ENCODE measurements around the gene LIME1. TPM values are rescaled to one million over a fixed set of nuclear protein-coding genes. Genes with fewer than 3 reads are reported as not detected.

Gene LIME1
- total and polyA plus RNA-seq, 9 of the 15 experiments (the other 6 are each of a cell fraction or from before 2014, with no cell fraction given) = 0.11 to 17.1 (median 2.8) TPM; not detected in 2

GRCh38 chr20:63707558-63708300 is 28.7 kb upstream of the LIME1 start, which contains the start of the genes ARFRP1 and ZGPAT (continued):
- TF ChIP-seq RBM15 (IDR thresholded peaks at IDR 0.05; ENCODE audit: insufficient read depth, low read length) (no peak), GABPB1 (CRISPR knock-in tag; IDR thresholded peaks at IDR 0.05) (peak; percentile 91), CREB1 (IDR thresholded peaks at IDR 0.05) (peak; percentile 74), CREB1 (CRISPR knock-in tag; IDR thresholded peaks at IDR 0.05) (peak; percentile 65), SIRT6 (IDR thresholded peaks at IDR 0.05; ENCODE audit: low read depth, low read length) (no peak), ETS2 (tag; IDR thresholded peaks at IDR 0.05; ENCODE audit: borderline replicate concordance, poor library complexity, severe bottlenecking) (no peak), HNRNPH1 (optimal IDR thresholded peaks at IDR 0.05; ENCODE audit: low read depth, low read length) (no peak), MAFG (tag; conservative IDR thresholded peaks at IDR 0.05) (no peak), LARP7 (IDR thresholded peaks at IDR 0.05) (no peak), TSC22D4 (tag; IDR thresholded peaks at IDR 0.05) (no peak), HNRNPL (IDR thresholded peaks at IDR 0.05; ENCODE audit: low read depth, low read length) (0 out of 2 replicates have a peak, but pooled peaks have one; percentile 28), ZBTB1 (CRISPR knock-in tag; IDR thresholded peaks at IDR 0.05; ENCODE audit: borderline replicate concordance, low read depth) (peak; percentile 97), GATAD2B (IDR thresholded peaks at IDR 0.05; ENCODE audit: borderline replicate concordance) (peak; percentile 87), HMGXB4 (CRISPR knock-in tag; IDR thresholded peaks at IDR 0.05) (no peak), HEY1 (CRISPR knock-in tag; IDR thresholded peaks at IDR 0.05; ENCODE audit: borderline replicate concordance) (no peak), POLR3G (IDR thresholded peaks at IDR 0.05; ENCODE audit: extremely low read depth, insufficient read length, insufficient replicate concordance) (no peak), SRSF7 (optimal IDR thresholded peaks at IDR 0.05; ENCODE audit: low read depth, low read length) (no peak), ZNF212 (CRISPR knock-in tag; IDR thresholded peaks at IDR 0.05) (no peak), YY1 (IDR thresholded peaks at IDR 0.05; ENCODE audit: borderline replicate concordance in 1 of 3, control insufficient read depth in 1 of 3, extremely low read depth in 1 of 3, insufficient read depth in 3 of 3, insufficient read length in 1 of 3, insufficient replicate concordance in 2 of 3, low read depth in 1 of 3, low read length in 2 of 3) (peak in 2 of 3 experiments; percentile 55 to 64)
- TF ChIP-seq, protein P1, sequence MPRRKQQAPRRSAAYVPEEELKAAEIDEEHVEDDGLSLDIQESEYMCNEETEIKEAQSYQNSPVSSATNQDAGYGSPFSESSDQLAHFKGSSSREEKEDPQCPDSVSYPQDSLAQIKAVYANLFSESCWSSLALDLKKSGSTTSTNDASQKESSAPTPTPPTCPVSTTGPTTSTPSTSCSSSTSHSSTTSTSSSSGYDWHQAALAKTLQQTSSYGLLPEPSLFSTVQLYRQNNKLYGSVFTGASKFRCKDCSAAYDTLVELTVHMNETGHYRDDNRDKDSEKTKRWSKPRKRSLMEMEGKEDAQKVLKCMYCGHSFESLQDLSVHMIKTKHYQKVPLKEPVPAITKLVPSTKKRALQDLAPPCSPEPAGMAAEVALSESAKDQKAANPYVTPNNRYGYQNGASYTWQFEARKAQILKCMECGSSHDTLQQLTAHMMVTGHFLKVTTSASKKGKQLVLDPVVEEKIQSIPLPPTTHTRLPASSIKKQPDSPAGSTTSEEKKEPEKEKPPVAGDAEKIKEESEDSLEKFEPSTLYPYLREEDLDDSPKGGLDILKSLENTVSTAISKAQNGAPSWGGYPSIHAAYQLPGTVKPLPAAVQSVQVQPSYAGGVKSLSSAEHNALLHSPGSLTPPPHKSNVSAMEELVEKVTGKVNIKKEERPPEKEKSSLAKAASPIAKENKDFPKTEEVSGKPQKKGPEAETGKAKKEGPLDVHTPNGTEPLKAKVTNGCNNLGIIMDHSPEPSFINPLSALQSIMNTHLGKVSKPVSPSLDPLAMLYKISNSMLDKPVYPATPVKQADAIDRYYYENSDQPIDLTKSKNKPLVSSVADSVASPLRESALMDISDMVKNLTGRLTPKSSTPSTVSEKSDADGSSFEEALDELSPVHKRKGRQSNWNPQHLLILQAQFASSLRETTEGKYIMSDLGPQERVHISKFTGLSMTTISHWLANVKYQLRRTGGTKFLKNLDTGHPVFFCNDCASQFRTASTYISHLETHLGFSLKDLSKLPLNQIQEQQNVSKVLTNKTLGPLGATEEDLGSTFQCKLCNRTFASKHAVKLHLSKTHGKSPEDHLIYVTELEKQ (CRISPR knock-in tag; IDR thresholded peaks at IDR 0.05) = no peak
- TF ChIP-seq, protein P2, sequence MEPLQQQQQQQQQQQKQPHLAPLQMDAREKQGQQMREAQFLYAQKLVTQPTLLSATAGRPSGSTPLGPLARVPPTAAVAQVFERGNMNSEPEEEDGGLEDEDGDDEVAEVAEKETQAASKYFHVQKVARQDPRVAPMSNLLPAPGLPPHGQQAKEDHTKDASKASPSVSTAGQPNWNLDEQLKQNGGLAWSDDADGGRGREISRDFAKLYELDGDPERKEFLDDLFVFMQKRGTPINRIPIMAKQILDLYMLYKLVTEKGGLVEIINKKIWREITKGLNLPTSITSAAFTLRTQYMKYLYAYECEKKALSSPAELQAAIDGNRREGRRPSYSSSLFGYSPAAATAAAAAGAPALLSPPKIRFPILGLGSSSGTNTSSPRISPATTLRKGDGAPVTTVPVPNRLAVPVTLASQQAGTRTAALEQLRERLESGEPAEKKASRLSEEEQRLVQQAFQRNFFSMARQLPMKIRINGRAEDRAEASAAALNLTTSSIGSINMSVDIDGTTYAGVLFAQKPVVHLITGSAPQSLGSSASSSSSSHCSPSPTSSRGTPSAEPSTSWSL (CRISPR knock-in tag; IDR thresholded peaks at IDR 0.05; ENCODE audit: borderline replicate concordance) = 0 out of 2 replicates have a peak, but pooled peaks have one; percentile 25
